MM.1S (cell line): ENCODE data around the gene KLHL12.

Source experiments
- DNase-seq: peaks from one replicate; pipeline ENCODE4 v3.0.0-alpha.2; 2015
- H2AFZ ChIP-seq: fragments of 300-600 bp; sonication (generic); 2 replicates; pipeline ENCODE4 v1.6.0; 2016; ENCODE audit warnings: antibody characterized with exemption, low read length
- H3F3A ChIP-seq: fragments of 300-600 bp; sonication (generic); 2 replicates; pipeline ENCODE4 v1.6.1; 2016; ENCODE audit warnings: mild to moderate bottlenecking, antibody characterized with exemption, low read length, moderate library complexity, mixed read lengths; ENCODE audit not compliant: insufficient read depth
- H3K27ac ChIP-seq: fragments of 300-600 bp; sonication (generic); 2 replicates; pipeline ENCODE4 v1.5.1; 2016; ENCODE audit warnings: mild to moderate bottlenecking, low read length
- H3K27me3 ChIP-seq: fragments of 300-600 bp; sonication (generic); replicated peaks from 2 replicates; pipeline ENCODE4 v1.6.0; 2016; ENCODE audit warnings: low read length; ENCODE audit not compliant: insufficient read depth
- H3K36me3 ChIP-seq: fragments of 300-600 bp; sonication (generic); replicated peaks from 2 replicates; pipeline ENCODE4 v1.6.1; 2016; ENCODE audit warnings: mild to moderate bottlenecking, low read length, mixed read lengths; ENCODE audit not compliant: insufficient read depth
- H3K4me1 ChIP-seq: fragments of 300-600 bp; sonication (generic); 2 replicates; pipeline ENCODE4 v1.6.1; 2016; ENCODE audit warnings: low read length, mixed read lengths
- H3K4me2 ChIP-seq: fragments of 300-600 bp; sonication (generic); 2 replicates; pipeline ENCODE4 v1.6.0; 2016; ENCODE audit warnings: low read depth, low read length
- H3K4me3 ChIP-seq: fragments of 300-600 bp; sonication (generic); 2 replicates; pipeline ENCODE4 v1.5.1; 2016; ENCODE audit warnings: low read length, mixed read lengths
- H3K79me2 ChIP-seq: fragments of 300-600 bp; sonication (generic); 2 replicates; pipeline ENCODE4 v1.6.1; 2016; ENCODE audit warnings: mixed run types, low read length, mixed read lengths
- H3K9ac ChIP-seq: fragments of 300-600 bp; sonication (generic); 2 replicates; pipeline ENCODE4 v1.6.1; 2016; ENCODE audit warnings: low read length, mixed read lengths
- H3K9me2 ChIP-seq: fragments of 300-600 bp; sonication (generic); replicated peaks from 2 replicates; pipeline ENCODE4 v1.6.1; 2016; ENCODE audit warnings: mild to moderate bottlenecking, low read length, mixed read lengths; ENCODE audit not compliant: insufficient read depth
- H3K9me3 ChIP-seq: fragments of 300-600 bp; sonication (generic); replicated peaks from 2 replicates; pipeline ENCODE4 v1.6.1; 2016; ENCODE audit warnings: mild to moderate bottlenecking, low read length, mixed read lengths; ENCODE audit not compliant: insufficient read depth
- H4K20me1 ChIP-seq: fragments of 300-600 bp; sonication (generic); 2 replicates; pipeline ENCODE4 v1.6.1; 2016; ENCODE audit warnings: mild to moderate bottlenecking, low read length, moderate library complexity, mixed read lengths; ENCODE audit not compliant: insufficient read depth
- CTCF ChIP-seq: fragments of 300-600 bp; sonication (generic); IDR thresholded peaks from 2 replicates; pipeline ENCODE4 v1.5.1; 2016; ENCODE audit warnings: antibody characterized with exemption, low read length, mixed read lengths
- EZH2 ChIP-seq: fragments of 300-600 bp; sonication (generic); optimal IDR thresholded peaks from 2 replicates; pipeline ENCODE3; 2017; ENCODE audit warnings: low read depth, mild to moderate bottlenecking, antibody characterized with exemption, low read length, mixed read lengths
- EZH2phosphoT487 ChIP-seq: fragments of 300-600 bp; sonication (generic); IDR thresholded peaks from 2 replicates; pipeline ENCODE4 v1.6.1; 2018; ENCODE audit warnings: antibody characterized with exemption, low read length

The KLHL12 gene

GRCh38 chr1:202862679-202863560, 64.1 kb downstream of the KLHL12 start:
- H3K4me2 ChIP-seq: no peak overlapping the region
- H3K9me2 ChIP-seq: no peaks in the 10 kb centered on the region
- H3K9ac ChIP-seq: no peak overlapping the region
- no peak overlapping the region for H3K27ac ChIP-seq
- no peak for TF ChIP-seq EZH2phosphoT487
- no peak for TF ChIP-seq EZH2
- TF ChIP-seq CTCF: no peak
- peaks cover 6% of the 10 kb centered on the region; the same call in 1 of the 2 replicates for H3K4me1 ChIP-seq
- H2AFZ ChIP-seq: no peak overlapping the region
- H3K9me3 ChIP-seq: no peaks in the 10 kb centered on the region
- H3K79me2 ChIP-seq: no peaks in the 10 kb centered on the region
- no peak for DNase-seq
- H3K36me3 ChIP-seq: no peaks in the 10 kb centered on the region
- no peaks in the 10 kb centered on the region for H4K20me1 ChIP-seq
- no peaks in the 10 kb centered on the region for H3F3A ChIP-seq
- H3K27me3 ChIP-seq: peaks cover 25% of the 10 kb centered on the region
- no peak overlapping the region for H3K4me3 ChIP-seq

- H3F3A ChIP-seq: no peaks in the 10 kb centered on the region
- peak overlapping the region; percentile 83 for H3K4me2 ChIP-seq
- H3K79me2 ChIP-seq: no peaks in the 10 kb centered on the region
- H3K27ac ChIP-seq: no peak overlapping the region
- no peaks in the 10 kb centered on the region for H3K36me3 ChIP-seq
- peak overlapping the region; percentile 79 for H2AFZ ChIP-seq
- H3K4me1 ChIP-seq: peaks cover 6% of the 10 kb centered on the region; the same call in 1 of the 2 replicates
- peak overlapping the region; percentile 9; the same call in 1 of the 2 replicates for H3K9ac ChIP-seq
- H3K4me3 ChIP-seq: peak overlapping the region; percentile 68
- no peak for TF ChIP-seq EZH2phosphoT487
- no peak for TF ChIP-seq EZH2
- TF ChIP-seq CTCF: no peak
- peak; percentile 88 for DNase-seq
- H3K9me3 ChIP-seq: no peaks in the 10 kb centered on the region
- no peaks in the 10 kb centered on the region for H4K20me1 ChIP-seq
- H3K9me2 ChIP-seq: no peaks in the 10 kb centered on the region
- H3K27me3 ChIP-seq: peaks cover 25% of the 10 kb centered on the region
These were observed 65.5 kb downstream of the KLHL12 start for GRCh38 chr1:202861420-202862132.

- no peaks in the 10 kb centered on the region for H3K9me3 ChIP-seq
- H4K20me1 ChIP-seq: no peaks in the 10 kb centered on the region
- H3K27ac ChIP-seq: no peak overlapping the region
- H3F3A ChIP-seq: no peaks in the 10 kb centered on the region
- H2AFZ ChIP-seq: peak overlapping the region; percentile 79
- H3K9me2 ChIP-seq: no peaks in the 10 kb centered on the region
- peaks cover 19% of the 10 kb centered on the region for H3K27me3 ChIP-seq
- no peaks in the 10 kb centered on the region for H3K79me2 ChIP-seq
- peaks cover 6% of the 10 kb centered on the region; the same call in 1 of the 2 replicates for H3K4me1 ChIP-seq
- TF ChIP-seq CTCF: no peak
- no peak for TF ChIP-seq EZH2phosphoT487
- no peak for TF ChIP-seq EZH2
- no peak for DNase-seq
- peak overlapping the region; percentile 9; the same call in 1 of the 2 replicates for H3K9ac ChIP-seq
- H3K36me3 ChIP-seq: no peaks in the 10 kb centered on the region
- H3K4me3 ChIP-seq: peak overlapping the region; percentile 68
- peak overlapping the region; percentile 83 for H3K4me2 ChIP-seq
These were observed 66.2 kb downstream of the KLHL12 start for GRCh38 chr1:202860744-202861419.
